Colonic mucosa (tissue), 4 donors: ENCODE data around the gene FCRL4. TPM values are rescaled to one million over a fixed set of nuclear protein-coding genes. Genes with fewer than 3 reads are reported as not detected.

Source experiments
- DNase-seq: peaks from one replicate; pipeline ENCODE4 v3.0.0-alpha.2; 2020
- H3K27ac ChIP-seq: fragments of 200-600 bp; one replicate; pipeline ENCODE4 v1.8.0; 2021
- H3K27me3 ChIP-seq: fragments of 200-600 bp; one replicate; pipeline ENCODE4 v1.8.0; 2021
- H3K36me3 ChIP-seq: fragments of 200-600 bp; one replicate; pipeline ENCODE4 v1.8.0; 2021
- H3K4me1 ChIP-seq: fragments of 200-600 bp; one replicate; pipeline ENCODE4 v1.8.0; 2021; ENCODE audit warnings: mild to moderate bottlenecking
- H3K4me3 ChIP-seq: fragments of 200-600 bp; one replicate; pipeline ENCODE4 v1.8.0; 2021
- H3K9ac ChIP-seq, 2 donors: one replicate each; pipeline ENCODE4 v1.7.0; 2013; ENCODE audit warnings: control low read depth in 2 of 2, low read depth in 2 of 2, low read length in 2 of 2
- H3K9me3 ChIP-seq: fragments of 200-600 bp; one replicate; pipeline ENCODE4 v1.8.0; 2021
- intact Hi-C: fragments of 100-400 bp; cut with DNase I; formaldehyde crosslinking; loops from one replicate; pipeline ENCODE4 v1.14.1; 2022
- total RNA-seq, 2 donors: library from RNA; stranded (reverse); fragmentation: NEBNext Ultra II Directional in 1 of 2; extraction: Animal tissue kit (Norgen Biotek cat#: 25700) in 1 of 2; gene quantifications; one replicate each; pipeline ENCODE4 v1.2.1, GENCODE V29; 2021
- TF ChIP-seq, protein P1 (sequence below): fragments of 200-600 bp; IDR thresholded peaks from one replicate; pipeline ENCODE4 v1.8.0; 2022; ENCODE audit warnings: antibody characterized with exemption, mild to moderate bottlenecking
- donor health status: healthy.
- donor health status: DM: no; HTN: no; CAD: no.
- donor health status: DM: no; HTN: no; CAD: no.

The FCRL4 gene
- total RNA-seq, 2 donors from 2014 or later: not detected

DNA sequence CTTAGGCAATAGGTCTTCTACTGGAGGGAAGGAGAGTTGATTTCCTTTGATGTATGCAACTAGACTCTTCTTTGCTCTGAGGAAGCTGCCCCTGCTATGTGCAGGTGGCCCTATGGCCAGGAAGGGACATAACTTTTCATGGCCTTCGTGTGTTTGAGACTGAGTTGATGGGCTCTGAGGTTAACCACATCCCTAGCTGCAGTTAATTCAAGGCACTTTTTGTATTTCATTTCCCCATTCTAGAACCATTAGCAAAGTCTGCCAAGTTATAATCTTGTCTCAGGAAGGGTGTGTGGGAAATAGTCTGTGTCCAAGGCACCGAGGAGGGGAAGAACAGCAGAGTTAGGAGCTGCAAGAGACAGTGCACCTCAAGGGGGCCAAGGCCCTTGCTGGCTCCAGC lies 2.5 kb downstream of the FCRL4 start:
- H3K27ac ChIP-seq: no peak overlapping the region
- TF ChIP-seq, protein P1, sequence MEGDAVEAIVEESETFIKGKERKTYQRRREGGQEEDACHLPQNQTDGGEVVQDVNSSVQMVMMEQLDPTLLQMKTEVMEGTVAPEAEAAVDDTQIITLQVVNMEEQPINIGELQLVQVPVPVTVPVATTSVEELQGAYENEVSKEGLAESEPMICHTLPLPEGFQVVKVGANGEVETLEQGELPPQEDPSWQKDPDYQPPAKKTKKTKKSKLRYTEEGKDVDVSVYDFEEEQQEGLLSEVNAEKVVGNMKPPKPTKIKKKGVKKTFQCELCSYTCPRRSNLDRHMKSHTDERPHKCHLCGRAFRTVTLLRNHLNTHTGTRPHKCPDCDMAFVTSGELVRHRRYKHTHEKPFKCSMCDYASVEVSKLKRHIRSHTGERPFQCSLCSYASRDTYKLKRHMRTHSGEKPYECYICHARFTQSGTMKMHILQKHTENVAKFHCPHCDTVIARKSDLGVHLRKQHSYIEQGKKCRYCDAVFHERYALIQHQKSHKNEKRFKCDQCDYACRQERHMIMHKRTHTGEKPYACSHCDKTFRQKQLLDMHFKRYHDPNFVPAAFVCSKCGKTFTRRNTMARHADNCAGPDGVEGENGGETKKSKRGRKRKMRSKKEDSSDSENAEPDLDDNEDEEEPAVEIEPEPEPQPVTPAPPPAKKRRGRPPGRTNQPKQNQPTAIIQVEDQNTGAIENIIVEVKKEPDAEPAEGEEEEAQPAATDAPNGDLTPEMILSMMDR: no peak
- H3K4me3 ChIP-seq: no peak overlapping the region
- no peaks in the 10 kb centered on the region for H3K27me3 ChIP-seq
- no peaks in the 10 kb centered on the region for H3K36me3 ChIP-seq
- DNase-seq: no peak
- intact Hi-C loops: no loop called here
- H3K9ac ChIP-seq: no peak overlapping the region
- H3K4me1 ChIP-seq: no peaks in the 10 kb centered on the region
- H3K9me3 ChIP-seq: no peaks in the 10 kb centered on the region

DNA sequence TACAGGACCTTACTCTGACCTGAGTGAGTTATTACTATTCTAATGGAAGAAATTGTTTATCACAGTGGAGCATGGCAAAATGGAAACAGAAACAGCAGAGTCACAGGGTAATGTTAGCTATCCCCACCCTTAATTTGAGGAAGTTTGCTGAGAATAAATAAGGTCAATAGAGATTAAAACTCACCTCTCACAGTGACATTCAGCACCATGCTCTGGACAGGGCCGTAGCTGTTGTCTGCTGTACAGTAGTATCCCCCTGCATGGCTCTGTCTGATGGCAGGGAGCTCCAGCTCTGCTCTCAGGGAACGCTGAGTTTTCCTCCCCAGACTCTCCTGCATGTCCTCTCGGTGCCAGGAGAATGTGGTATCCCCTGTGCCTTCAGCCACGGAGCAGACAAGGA lies 11.9 kb downstream of the FCRL4 start:
- Histone ChIP-seq H3K27me3 (no peaks in the 10 kb centered on the region), H3K9me3 (no peaks in the 10 kb centered on the region), H3K4me1 (no peaks in the 10 kb centered on the region), H3K9ac (no peak overlapping the region), H3K27ac (no peak overlapping the region), H3K36me3 (no peaks in the 10 kb centered on the region), H3K4me3 (no peak overlapping the region)
- intact Hi-C loops: loop anchor here (10.0 kb wide), 1 partner anchor 539 kb away; a partner anchor contains a TSS
- TF ChIP-seq, protein P1: no peak
- DNase-seq: no peak

DNA sequence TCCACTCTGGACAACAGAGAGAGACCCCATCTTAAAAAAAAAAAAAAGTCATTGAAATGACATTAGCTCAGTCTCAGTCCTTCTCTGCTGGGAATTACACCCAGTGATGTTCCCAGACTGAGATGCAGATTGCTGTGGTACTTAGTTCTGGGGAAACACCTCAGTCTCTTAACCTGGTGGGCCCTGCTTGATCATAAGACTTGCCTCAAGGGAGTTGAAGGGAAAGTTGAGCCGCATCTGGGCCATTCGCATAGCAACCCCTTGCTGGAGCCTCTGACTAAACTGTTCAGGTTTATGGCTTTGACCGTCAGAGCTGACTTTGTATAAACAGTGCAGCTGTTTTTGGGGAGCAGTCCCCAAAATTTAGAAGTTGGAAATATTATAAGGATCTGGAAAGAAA lies 13.4 kb downstream of the FCRL4 start:
- TF ChIP-seq, protein P1: no peak
- intact Hi-C loops: loop anchor here (10.0 kb wide), 1 partner anchor 540 kb away; a partner anchor contains a TSS
- H3K9me3 ChIP-seq: no peaks in the 10 kb centered on the region

DNA sequence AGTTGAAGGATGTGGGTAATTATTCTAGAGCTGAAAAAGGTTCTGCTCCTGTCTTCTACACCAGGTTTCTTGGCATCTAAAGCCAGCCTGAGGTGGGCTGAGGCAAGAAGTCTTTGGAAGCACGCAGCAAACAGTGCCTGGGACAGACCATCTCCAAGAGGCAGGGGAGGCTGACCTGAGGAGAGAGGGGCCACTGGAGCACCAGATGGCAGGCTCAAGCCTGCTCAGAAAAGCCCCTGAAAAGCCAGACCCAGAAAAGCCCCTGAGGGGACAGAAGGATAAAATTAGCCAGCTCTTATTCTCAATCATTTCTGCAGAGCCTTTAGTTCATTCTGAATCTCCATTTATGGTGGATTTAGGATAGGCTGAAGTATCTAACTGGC lies 17.1 kb downstream of the FCRL4 start:
- no peaks in the 10 kb centered on the region for H3K9me3 ChIP-seq
- no peaks in the 10 kb centered on the region for H3K4me1 ChIP-seq
- H3K27ac ChIP-seq: no peak overlapping the region
- no peak overlapping the region for H3K9ac ChIP-seq
- intact Hi-C loops: loop anchor here (10.0 kb wide), 1 partner anchor 544 kb away; a partner anchor contains a TSS
- TF ChIP-seq, protein P1: no peak
- no peaks in the 10 kb centered on the region for H3K27me3 ChIP-seq
- no peaks in the 10 kb centered on the region for H3K36me3 ChIP-seq
- no peak for DNase-seq
- H3K4me3 ChIP-seq: no peak overlapping the region

More for the DNA sequence above, 13.4 kb downstream of the FCRL4 start:
- Histone ChIP-seq H3K27me3 (no peaks in the 10 kb centered on the region), H3K27ac (no peak overlapping the region), H3K4me1 (no peaks in the 10 kb centered on the region), H3K4me3 (no peak overlapping the region), H3K36me3 (no peaks in the 10 kb centered on the region), H3K9ac (no peak overlapping the region)
- no peak for DNase-seq

DNA sequence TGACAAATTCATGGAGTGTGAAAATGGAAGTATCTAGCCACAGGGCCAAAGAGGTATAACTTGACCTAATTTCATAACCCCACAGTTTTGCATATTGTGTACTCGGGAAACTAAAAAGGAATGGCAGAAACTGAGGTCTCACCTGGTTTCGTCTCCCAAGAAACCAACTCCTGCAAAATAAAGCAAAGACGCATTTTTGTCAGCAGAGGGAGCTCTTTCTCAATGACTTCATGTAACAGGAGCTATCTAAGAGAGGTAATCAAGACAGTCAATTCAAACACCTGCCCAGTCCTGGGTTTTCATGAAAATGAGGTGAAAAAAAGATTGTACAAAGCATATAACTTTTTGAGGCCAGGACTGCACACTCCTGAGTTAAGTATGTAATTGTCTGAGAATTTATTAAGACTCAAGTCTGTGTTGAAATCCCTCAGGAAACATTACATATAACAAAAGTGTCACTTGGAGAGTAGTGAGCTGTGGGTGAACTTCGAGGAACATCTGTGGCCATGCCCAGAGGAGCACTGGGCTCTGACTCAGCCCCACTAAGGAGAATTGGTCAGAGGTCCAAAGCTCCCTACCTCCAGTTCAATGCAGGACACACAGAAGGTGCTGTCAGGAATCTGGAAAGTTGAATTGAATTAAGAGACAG lies 17.6 kb downstream of the FCRL4 start:
- TF ChIP-seq, protein P1: peak; percentile 77
- intact Hi-C loops: loop anchor here (10.0 kb wide), 1 partner anchor 544 kb away; a partner anchor contains a TSS

More for the DNA sequence above, 17.6 kb downstream of the FCRL4 start:
- Histone ChIP-seq H3K36me3 (no peaks in the 10 kb centered on the region), H3K27ac (no peak overlapping the region), H3K9me3 (no peaks in the 10 kb centered on the region), H3K4me1 (no peaks in the 10 kb centered on the region), H3K27me3 (no peaks in the 10 kb centered on the region), H3K9ac (no peak overlapping the region), H3K4me3 (no peak overlapping the region)
- peak; percentile 49 for DNase-seq
